HPDE6-E6E7 (cell line): Measurements from ENCODE around the gene AMIGO1.

Experiments used
- DNase-seq: peaks from one replicate; pipeline ENCODE4 v3.0.0; 2011; ENCODE audit warnings: missing footprints; ENCODE audit errors: extremely low spot score

The AMIGO1 gene

GRCh38 chr1:109454497-109455133 is 54.9 kb downstream of the AMIGO1 start:
- no peak for DNase-seq
